A549 (cell line): Measurements from ENCODE around the gene DOCK1. TPM values are rescaled to one million over a fixed set of nuclear protein-coding genes. Genes with fewer than 3 reads are reported as not detected.

Experiments used
- ATAC-seq, 2 experiments: fragments of 200-7000 bp in 1 of 2; fragments of >200 bp in 1 of 2; cut with Nextera tagmentation in 1 of 2; cut with Tn5 transposase in 1 of 2; 3 replicates each; pipeline versions ENCODE4 v1.8.0 to v1.9.1; 2018 to 2020; ENCODE audit warnings: mild to moderate bottlenecking in 1 of 2, moderate library complexity in 1 of 2
- CTCF ChIA-PET: fragments of 300-600 bp; sonication (Branson Sonifier 250); formaldehyde crosslinking; extraction: SDS; loops from one replicate; lab custom pipeline; 2021; ENCODE audit warnings: antibody characterized with exemption, inconsistent platforms; lab: Yijun Ruan, JAX
- POLR2A ChIA-PET: fragments of 350-600 bp; formaldehyde crosslinking; extraction: SDS; loops from one replicate; lab custom pipeline; 2021; ENCODE audit warnings: antibody characterized with exemption, inconsistent platforms; lab: Yijun Ruan, JAX
- DNase-seq, 2 experiments: peaks; one replicate each; pipeline versions ENCODE4 v3.0.0 to v3.0.0-alpha.2; 2011 to 2016; ENCODE audit warnings: low read depth in 1 of 2, low spot score in 1 of 2
- FAIRE-seq: peaks from 2 replicates; lab custom pipeline; 2011; peaks lifted over from hg19 to GRCh38; lab: Jason Lieb, UNC
- H3K27ac ChIP-seq, 2 experiments: fragments of >200 bp; sonication (Bioruptor Twin); formaldehyde crosslinking; 3 replicates each; pipeline ENCODE4 v1.5.1; 2016 to 2017
- H3K4me1 ChIP-seq: fragments of >200 bp; sonication (Bioruptor Twin); formaldehyde crosslinking; 3 replicates; pipeline ENCODE4 v1.6.1; 2016
- H3K4me2 ChIP-seq: fragments of >200 bp; sonication (Bioruptor Twin); formaldehyde crosslinking; 3 replicates; pipeline ENCODE4 v1.6.1; 2016
- H3K4me3 ChIP-seq: fragments of >200 bp; sonication (Bioruptor Twin); formaldehyde crosslinking; 3 replicates; pipeline ENCODE4 v1.5.1; 2016
- H3K9me3 ChIP-seq: fragments of >200 bp; sonication (Bioruptor Twin); formaldehyde crosslinking; 3 replicates; pipeline ENCODE4 v1.6.1; 2016
- CEBPB ChIP-seq, 2 experiments: fragments of >200 bp in 1 of 2; sonication (Bioruptor Twin) in 1 of 2; formaldehyde crosslinking in 1 of 2; IDR thresholded peaks; 2 replicates each; pipeline ENCODE4 v1.6.1; 2012 to 2016
- FOSL2 ChIP-seq, 2 experiments: fragments of 450-650 bp in 1 of 2; fragments of >200 bp in 1 of 2; sonication (Bioruptor Twin) in 1 of 2; formaldehyde crosslinking; IDR thresholded peaks; 2 replicates each; pipeline versions ENCODE4 v1.5.0 to v1.6.1; 2016 to 2020; ENCODE audit warnings: mild to moderate bottlenecking in 1 of 2, moderate library complexity in 1 of 2
- FOXS1 ChIP-seq: fragments of 250-450 bp; sonication (Bioruptor Pico); IDR thresholded peaks from 2 replicates; pipeline ENCODE4 v1.5.0; 2020; ENCODE audit warnings: mild to moderate bottlenecking, moderate library complexity
- JUN ChIP-seq, 2 experiments: fragments of >200 bp; sonication (Bioruptor Twin); formaldehyde crosslinking; IDR thresholded peaks; 2 replicates in 1 of 2; 3 replicates in 1 of 2; pipeline ENCODE4 v1.6.1; 2016 to 2017
- NFE2L2 ChIP-seq: fragments of 150-350 bp; conservative IDR thresholded peaks from 2 replicates; pipeline ENCODE4 v1.6.1; 2014; ENCODE audit warnings: low read length
- NR3C1 ChIP-seq: fragments of >200 bp; sonication (Bioruptor Twin); formaldehyde crosslinking; IDR thresholded peaks from 3 replicates; pipeline ENCODE4 v1.6.1; 2017
- POLR2AphosphoS2 ChIP-seq: conservative IDR thresholded peaks from 2 replicates; pipeline ENCODE4 v1.6.1; 2012; ENCODE audit warnings: low read length, improper control_type of control experiment, inconsistent platforms
- TFCP2L1 ChIP-seq: fragments of 250-450 bp; sonication (Bioruptor Pico); IDR thresholded peaks from 2 replicates; pipeline ENCODE4 v1.5.0; 2021; ENCODE audit warnings: mild to moderate bottlenecking
- ZC3H11A ChIP-seq: fragments of 450-650 bp; IDR thresholded peaks from 2 replicates; pipeline ENCODE4 v1.6.1; 2014; ENCODE audit warnings: antibody characterized with exemption, mild to moderate bottlenecking
- ZFP36 ChIP-seq: fragments of 450-650 bp; IDR thresholded peaks from 2 replicates; pipeline ENCODE4 v1.6.1; 2014; ENCODE audit warnings: borderline replicate concordance; ENCODE audit not compliant: partially characterized antibody
- ZSCAN20 ChIP-seq: fragments of 250-450 bp; sonication (Bioruptor Pico); IDR thresholded peaks from 2 replicates; pipeline ENCODE4 v1.8.0; 2022; ENCODE audit warnings: mild to moderate bottlenecking, moderate library complexity
- WGBS: methylation state at CpG from one replicate; pipeline ENCODE4 v1.1.6; 2017; ENCODE audit errors: missing lambda C conversion rate; 5-methylcytosine and 5-hydroxymethylcytosine counted together
- polyA plus RNA-seq, 4 experiments: library from polyadenylated mRNA; depleted of rRNA in 3 of 4; stranded (reverse); fragments of >200 nt; fragmentation: RNase III in 1 of 4; extraction: RNeasy Plus Mini Kit Qiagen cat#74134 plus additional on column Dnase treatment in 1 of 4; gene quantifications; 2 replicates in 3 of 4; 3 replicates in 1 of 4; pipeline ENCODE4 v1.2.3, GENCODE V29; 2011 to 2017
- TF ChIP-seq, protein P1 (sequence below): fragments of 250-450 bp; sonication (Bioruptor Pico); IDR thresholded peaks from 2 replicates; pipeline ENCODE4 v1.5.0; 2021; ENCODE audit warnings: mild to moderate bottlenecking, moderate library complexity, borderline replicate concordance
- TF ChIP-seq, protein P2 (sequence below): fragments of 200-600 bp; sonication (generic); IDR thresholded peaks from 2 replicates; pipeline ENCODE4 v1.6.1; 2016; ENCODE audit warnings: antibody characterized with exemption, mild to moderate bottlenecking, moderate library complexity
- TF ChIP-seq, protein P3 (sequence below): IDR thresholded peaks from 2 replicates; pipeline ENCODE4 v1.6.1; 2012

DOCK1 gene
- polyA plus RNA-seq, 2 of the 4 experiments (the other 2 are of a cell fraction): 22.6 to 28.2 TPM

DNA sequence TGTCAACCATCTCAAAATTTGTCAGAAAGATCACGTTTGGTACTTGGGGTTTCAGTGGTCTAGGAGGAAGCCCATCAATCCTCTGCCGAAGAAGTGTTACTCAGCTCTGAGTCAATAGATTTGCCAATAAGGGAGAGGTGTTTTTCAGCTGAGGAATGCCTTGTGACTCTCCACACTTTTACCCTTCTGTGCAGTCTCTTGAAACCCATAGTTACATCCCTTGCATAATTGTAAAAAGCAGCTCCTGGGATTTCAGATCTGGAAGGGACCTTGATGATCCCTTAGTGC lies 243.6 kb downstream of the DOCK1 start:
- ChIA-PET POLR2A (interaction anchor here (1.0 kb wide), 1 partner anchor 45 kb away, joined by 3 read pairs; no protein-coding TSS in a partner anchor), CTCF (interaction anchor here (1.3 to 2.0 kb wide), 2 partner anchors 11 to 15 kb away, joined by 4 to 7 read pairs; no protein-coding TSS in a partner anchor)
- peaks cover 66% of the 10 kb centered on the region for H3K4me1 ChIP-seq
- DNase-seq: peak; percentile 56 to 57
- H3K9me3 ChIP-seq: no peaks in the 10 kb centered on the region
- TF ChIP-seq, protein P1, sequence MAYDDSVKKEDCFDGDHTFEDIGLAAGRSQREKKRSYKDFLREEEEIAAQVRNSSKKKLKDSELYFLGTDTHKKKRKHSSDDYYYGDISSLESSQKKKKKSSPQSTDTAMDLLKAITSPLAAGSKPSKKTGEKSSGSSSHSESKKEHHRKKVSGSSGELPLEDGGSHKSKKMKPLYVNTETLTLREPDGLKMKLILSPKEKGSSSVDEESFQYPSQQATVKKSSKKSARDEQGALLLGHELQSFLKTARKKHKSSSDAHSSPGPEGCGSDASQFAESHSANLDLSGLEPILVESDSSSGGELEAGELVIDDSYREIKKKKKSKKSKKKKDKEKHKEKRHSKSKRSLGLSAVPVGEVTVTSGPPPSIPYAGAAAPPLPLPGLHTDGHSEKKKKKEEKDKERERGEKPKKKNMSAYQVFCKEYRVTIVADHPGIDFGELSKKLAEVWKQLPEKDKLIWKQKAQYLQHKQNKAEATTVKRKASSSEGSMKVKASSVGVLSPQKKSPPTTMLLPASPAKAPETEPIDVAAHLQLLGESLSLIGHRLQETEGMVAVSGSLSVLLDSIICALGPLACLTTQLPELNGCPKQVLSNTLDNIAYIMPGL (CRISPR knock-in tag): no peak
- TF ChIP-seq CEBPB (IDR thresholded peaks at IDR 0.05): peak in 1 of 2 experiments; percentile 61; a peak in 2 of 4 replicates
- TF ChIP-seq NR3C1: no peak
- TF ChIP-seq JUN (IDR thresholded peaks at IDR 0.05): 0 out of 5 replicates have a peak, but pooled peaks of 1 of the 2 experiments have one; percentile 11
- H3K4me2 ChIP-seq: peak overlapping the region; percentile 81
- FAIRE-seq: peak; percentile 32
- 0% methylated on average over 2 of the region's 2 CpGs for WGBS
- peak; percentile 73 to 80 for ATAC-seq
- peak overlapping the region; percentile 10; the same call in 1 of the 3 replicates for H3K4me3 ChIP-seq
- peak overlapping the region; percentile 82 to 87 for H3K27ac ChIP-seq

DNA sequence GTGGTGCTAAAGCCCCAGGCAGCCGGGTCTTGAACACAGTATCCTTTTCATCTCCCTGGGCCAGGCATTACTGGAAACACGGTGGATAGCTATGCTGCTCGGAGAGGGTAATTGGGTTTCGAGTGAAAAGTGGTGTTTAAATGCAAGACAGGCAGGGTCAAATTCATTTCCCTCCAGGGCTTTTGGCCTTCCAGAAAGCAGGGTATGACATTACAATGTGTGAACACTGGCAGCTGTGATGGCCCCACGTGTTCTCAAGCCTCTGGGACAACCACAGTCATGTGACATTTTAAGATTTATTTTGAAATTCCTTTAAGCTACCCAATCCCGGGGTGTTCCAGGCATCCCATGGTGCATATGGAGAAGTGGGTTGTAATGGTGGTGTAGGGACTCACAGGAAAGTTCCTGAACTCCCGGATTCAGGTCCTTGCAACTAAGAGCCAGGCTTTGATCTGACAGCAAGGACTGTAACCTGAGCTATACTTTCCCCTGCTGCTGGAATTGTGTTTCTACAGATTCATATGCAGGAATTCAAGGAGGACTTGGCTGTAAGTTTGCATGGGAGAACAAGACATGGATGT lies 244.4 kb downstream of the DOCK1 start:
- FAIRE-seq: no peak
- TF ChIP-seq ZC3H11A (no peak), POLR2AphosphoS2 (no peak), CEBPB (IDR thresholded peaks at IDR 0.05) (no peak), ZFP36 (no peak), FOXS1 (CRISPR knock-in tag) (no peak), TFCP2L1 (CRISPR knock-in tag) (no peak), ZSCAN20 (CRISPR knock-in tag) (no peak), NFE2L2 (no peak)
- TF ChIP-seq, protein P2, sequence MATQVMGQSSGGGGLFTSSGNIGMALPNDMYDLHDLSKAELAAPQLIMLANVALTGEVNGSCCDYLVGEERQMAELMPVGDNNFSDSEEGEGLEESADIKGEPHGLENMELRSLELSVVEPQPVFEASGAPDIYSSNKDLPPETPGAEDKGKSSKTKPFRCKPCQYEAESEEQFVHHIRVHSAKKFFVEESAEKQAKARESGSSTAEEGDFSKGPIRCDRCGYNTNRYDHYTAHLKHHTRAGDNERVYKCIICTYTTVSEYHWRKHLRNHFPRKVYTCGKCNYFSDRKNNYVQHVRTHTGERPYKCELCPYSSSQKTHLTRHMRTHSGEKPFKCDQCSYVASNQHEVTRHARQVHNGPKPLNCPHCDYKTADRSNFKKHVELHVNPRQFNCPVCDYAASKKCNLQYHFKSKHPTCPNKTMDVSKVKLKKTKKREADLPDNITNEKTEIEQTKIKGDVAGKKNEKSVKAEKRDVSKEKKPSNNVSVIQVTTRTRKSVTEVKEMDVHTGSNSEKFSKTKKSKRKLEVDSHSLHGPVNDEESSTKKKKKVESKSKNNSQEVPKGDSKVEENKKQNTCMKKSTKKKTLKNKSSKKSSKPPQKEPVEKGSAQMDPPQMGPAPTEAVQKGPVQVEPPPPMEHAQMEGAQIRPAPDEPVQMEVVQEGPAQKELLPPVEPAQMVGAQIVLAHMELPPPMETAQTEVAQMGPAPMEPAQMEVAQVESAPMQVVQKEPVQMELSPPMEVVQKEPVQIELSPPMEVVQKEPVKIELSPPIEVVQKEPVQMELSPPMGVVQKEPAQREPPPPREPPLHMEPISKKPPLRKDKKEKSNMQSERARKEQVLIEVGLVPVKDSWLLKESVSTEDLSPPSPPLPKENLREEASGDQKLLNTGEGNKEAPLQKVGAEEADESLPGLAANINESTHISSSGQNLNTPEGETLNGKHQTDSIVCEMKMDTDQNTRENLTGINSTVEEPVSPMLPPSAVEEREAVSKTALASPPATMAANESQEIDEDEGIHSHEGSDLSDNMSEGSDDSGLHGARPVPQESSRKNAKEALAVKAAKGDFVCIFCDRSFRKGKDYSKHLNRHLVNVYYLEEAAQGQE: no peak
- TF ChIP-seq, protein P3, sequence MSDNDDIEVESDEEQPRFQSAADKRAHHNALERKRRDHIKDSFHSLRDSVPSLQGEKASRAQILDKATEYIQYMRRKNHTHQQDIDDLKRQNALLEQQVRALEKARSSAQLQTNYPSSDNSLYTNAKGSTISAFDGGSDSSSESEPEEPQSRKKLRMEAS: no peak
- peak overlapping the region; percentile 81 for H3K4me2 ChIP-seq

DNA sequence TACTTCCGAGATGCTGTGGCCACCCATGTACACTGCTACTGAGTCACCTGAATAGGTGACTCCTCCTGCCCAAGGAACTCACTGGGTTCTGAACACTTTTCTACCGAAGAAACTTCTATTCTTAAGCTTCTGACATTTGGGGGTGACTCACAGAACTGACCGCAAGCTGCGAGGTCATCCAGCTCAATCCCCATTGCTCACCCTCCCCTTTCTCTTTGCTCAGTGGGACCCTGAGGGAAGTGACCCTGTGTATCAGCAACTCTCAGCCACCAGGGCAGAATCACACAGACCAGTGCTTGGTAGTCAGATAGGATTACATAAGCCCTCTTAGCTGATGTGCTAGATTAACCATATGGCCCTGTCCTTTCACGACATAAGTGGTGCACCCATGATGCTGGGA lies 244.9 kb downstream of the DOCK1 start:
- no peak overlapping the region for H3K4me3 ChIP-seq
- TF ChIP-seq FOSL2 (IDR thresholded peaks at IDR 0.05): no peak
- peak; percentile 29; the same call in 1 of the 2 replicates for TF ChIP-seq FOSL2 (CRISPR knock-in tag; IDR thresholded peaks at IDR 0.05)
- TF ChIP-seq, protein P2: no peak
- TF ChIP-seq, all 56 proteins: peak for 1
- POLR2A ChIA-PET: no interaction called here
- CTCF ChIA-PET: interaction anchor here (1.4 to 2.0 kb wide), 2 partner anchors 14 to 29 kb away, joined by 3 to 7 read pairs; no protein-coding TSS in a partner anchor
- Histone ChIP-seq H3K9me3 (no peaks in the 10 kb centered on the region), H3K4me2 (peak overlapping the region; percentile 81; the same call in 2 of the 3 replicates), H3K4me1 (peaks cover 61% of the 10 kb centered on the region), H3K27ac (peak overlapping the region; percentile 82 to 87; a peak in 5 of 6 replicates)
- ATAC-seq: no peak; a peak in 1 of 6 replicates
- WGBS: 61% methylated on average over 5 of the region's 5 CpGs
- DNase-seq: peak in 1 of 2 experiments; percentile 8
- no peak for FAIRE-seq

More for the DNA sequence above, 244.4 kb downstream of the DOCK1 start:
- peak overlapping the region; percentile 82 to 87 for H3K27ac ChIP-seq
- ATAC-seq (no peak), DNase-seq (no peak)
- WGBS: 85% methylated on average over 7 of the region's 7 CpGs
- ChIA-PET POLR2A (interaction anchor here (1.0 kb wide), 1 partner anchor 45 kb away, joined by 3 read pairs; no protein-coding TSS in a partner anchor), CTCF (interaction anchor here (1.3 to 2.0 kb wide), 3 partner anchors 10 to 28 kb away, joined by 3 to 7 read pairs (median 4); no protein-coding TSS in a partner anchor)
- no peak overlapping the region for H3K4me3 ChIP-seq
- H3K9me3 ChIP-seq: no peaks in the 10 kb centered on the region
- H3K4me1 ChIP-seq: peaks cover 66% of the 10 kb centered on the region
